Stomach (tissue), 9 donors: ENCODE data around the gene TST. TPM values are rescaled to one million over a fixed set of nuclear protein-coding genes. Genes with fewer than 3 reads are reported as not detected.

Experiments used
- DNase-seq, 2 donors: peaks; one replicate each; pipeline versions ENCODE4 v3.0.0 to v3.0.0-alpha.2; 2013 to 2019
- H3K27ac ChIP-seq, 5 donors: fragments of 200-600 bp in 4 of 5; sonication (generic) in 4 of 5; one replicate each; pipeline ENCODE4 v1.5.1; 2013 to 2019; ENCODE audit warnings: mild to moderate bottlenecking in 1 of 5, moderate library complexity in 1 of 5
- H3K27me3 ChIP-seq, 3 donors: fragments of 200-600 bp; sonication (generic); one replicate each; pipeline ENCODE4 v1.5.1; 2017 to 2019; ENCODE audit warnings: mixed run types in 1 of 3
- H3K36me3 ChIP-seq, 4 donors: fragments of 200-600 bp; sonication (generic); 1 replicate in 3 of 4; 2 replicates in 1 of 4; pipeline ENCODE4 v1.5.1; 2016 to 2019
- H3K4me1 ChIP-seq, 4 donors: fragments of 200-600 bp; sonication (generic); one replicate each; pipeline ENCODE4 v1.5.1; 2016 to 2019
- H3K4me3 ChIP-seq, 4 donors: fragments of 200-600 bp; sonication (generic) in 3 of 4; one replicate each; pipeline ENCODE4 v1.5.1; 2016 to 2019; ENCODE audit warnings: mild to moderate bottlenecking in 1 of 4
- H3K9me3 ChIP-seq, 4 donors: fragments of 200-600 bp; sonication (generic); one replicate each; pipeline ENCODE4 v1.5.1; 2016 to 2019
- CTCF ChIP-seq, 7 experiments: fragments of 450-650 bp in 4 of 7; fragments of 200-600 bp in 3 of 7; sonication (generic) in 3 of 7; IDR thresholded peaks; one replicate each; pipeline ENCODE4 v1.5.1; 2016 to 2019; ENCODE audit warnings: antibody characterized with exemption in 7 of 7, control low read depth in 2 of 7, mild to moderate bottlenecking in 1 of 7
- EP300 ChIP-seq: sonication (generic); formaldehyde crosslinking; IDR thresholded peaks from one replicate; pipeline ENCODE4 v1.6.1; 2017; ENCODE audit warnings: antibody characterized with exemption
- POLR2A ChIP-seq, 4 donors: fragments of 450-650 bp; IDR thresholded peaks; one replicate each; pipeline ENCODE4 v1.6.1; 2016; ENCODE audit warnings: antibody characterized with exemption in 4 of 4, control low read depth in 2 of 4, mild to moderate bottlenecking in 1 of 4, moderate library complexity in 1 of 4
- POLR2AphosphoS5 ChIP-seq, 3 donors: sonication (generic); formaldehyde crosslinking; IDR thresholded peaks; one replicate each; pipeline ENCODE4 v1.6.1; 2016; ENCODE audit warnings: antibody characterized with exemption in 3 of 3
- WGBS, 5 donors: extraction: QIAGEN DNeasy Blood & Tissue Kit in 3 of 5; methylation state at CpG; one replicate each; pipeline versions ENCODE4 v1.1.5 to v1.1.7; 2013 to 2018; 5-methylcytosine and 5-hydroxymethylcytosine counted together
- intact Hi-C: fragments of 100-400 bp; cut with DNase I; formaldehyde crosslinking; loops from one replicate; pipeline ENCODE4 v1.15.1; 2023; ENCODE audit warnings: low total_unique reads
- polyA plus RNA-seq, 3 donors: library from polyadenylated mRNA; stranded (reverse); fragments of 200-250 nt; gene quantifications; one replicate each; pipeline ENCODE4 v1.2.3, GENCODE V29; 2013
- total RNA-seq, 5 donors: library from RNA; depleted of rRNA; stranded (reverse); fragments of >200 nt; gene quantifications; one replicate each; pipeline versions ENCODE4 v1.1.0 to v1.2.3, GENCODE V29; 2014 to 2016
- donor health status: healthy with polysubstance abuse.
- donor health status: Bipolar disorder and iron deficiency.
- donor health status: healthy.

The TST gene
- total and polyA plus RNA-seq, 8 donors, result 51.8 to 709 (median 95.3) TPM

GRCh38 chr22:37021041-37021440 lies 1.8 kb upstream of the TST start:
- DNase-seq, result peak in 1 of 2 donors; percentile 37
- no peaks in the 10 kb centered on the region for H3K27me3 ChIP-seq
- 81 to 93% (median 85%) methylated on average over 5 of the region's 5 CpGs for WGBS, 5 donors
- H3K4me1 ChIP-seq, result peaks cover 54 to 83% (median 79%) of the 10 kb centered on the region in 4 donors
- intact Hi-C loops, result no loop called here
- no peak for TF ChIP-seq CTCF (IDR thresholded peaks at IDR 0.05)
- TF ChIP-seq EP300, result no peak
- no peak for TF ChIP-seq POLR2AphosphoS5 (IDR thresholded peaks at IDR 0.05)
- TF ChIP-seq POLR2A (IDR thresholded peaks at IDR 0.05), result no peak
- H3K9me3 ChIP-seq, result no peaks in the 10 kb centered on the region
- H3K27ac ChIP-seq, result peak overlapping the region in 4 of 5 donors; percentile 94 to 97 (median 96)
- peaks cover 7 to 31% (median 27%) of the 10 kb centered on the region in 4 donors for H3K36me3 ChIP-seq
- peak overlapping the region; percentile 92 to 97 (median 96) for H3K4me3 ChIP-seq

- no peaks in the 10 kb centered on the region for H3K27me3 ChIP-seq
- WGBS, 5 donors, result 0 to 3% (median 2%) methylated on average over 5 of the region's 5 CpGs
- peak overlapping the region; percentile 93 to 97 (median 94) for H3K27ac ChIP-seq
- no peaks in the 10 kb centered on the region for H3K9me3 ChIP-seq
- peaks cover 59 to 86% (median 83%) of the 10 kb centered on the region in 4 donors for H3K4me1 ChIP-seq
- H3K4me3 ChIP-seq, result peak overlapping the region; percentile 92 to 97 (median 96)
- intact Hi-C loops, result no loop called here
- peaks cover 0 to 22% (median 18%) of the 10 kb centered on the region in 4 donors for H3K36me3 ChIP-seq
- TF ChIP-seq CTCF (IDR thresholded peaks at IDR 0.05), result no peak
- peak in 1 of 3 donors; percentile 14 for TF ChIP-seq POLR2AphosphoS5 (IDR thresholded peaks at IDR 0.05)
- DNase-seq, result peak; percentile 58 to 76
These were observed 889 bp upstream of the TST start for GRCh38 chr22:37020192-37020479.

- peaks cover 68 to 85% (median 83%) of the 10 kb centered on the region in 4 donors for H3K4me1 ChIP-seq
- DNase-seq, result peak; percentile 67 to 90
- peak overlapping the region; percentile 92 to 97 (median 96) for H3K4me3 ChIP-seq
- peaks cover 0 to 10% (median 5%) of the 10 kb centered on the region in 4 donors for H3K36me3 ChIP-seq
- no peaks in the 10 kb centered on the region for H3K27me3 ChIP-seq
- no peak for TF ChIP-seq POLR2A (IDR thresholded peaks at IDR 0.05)
- TF ChIP-seq CTCF (IDR thresholded peaks at IDR 0.05), result no peak
- no peak for TF ChIP-seq EP300
- no peak for TF ChIP-seq POLR2AphosphoS5 (IDR thresholded peaks at IDR 0.05)
- no peaks in the 10 kb centered on the region for H3K9me3 ChIP-seq
- peak overlapping the region; percentile 93 to 97 (median 94) for H3K27ac ChIP-seq
- intact Hi-C loops, result no loop called here
- 0 to 6% (median 2%) methylated on average over 3 to 35 of the region's 35 CpGs for WGBS, 5 donors
These were observed 385 bp downstream of the TST start for GRCh38 chr22:37018815-37019308.

- Histone ChIP-seq H3K36me3 (peaks cover 0 to 10% (median 4%) of the 10 kb centered on the region in 4 donors), H3K4me1 (peaks cover 68 to 85% (median 78%) of the 10 kb centered on the region in 4 donors), H3K27ac (peak overlapping the region; percentile 93 to 97 (median 94)), H3K27me3 (no peaks in the 10 kb centered on the region), H3K4me3 (peak overlapping the region; percentile 92 to 97 (median 96)), H3K9me3 (no peaks in the 10 kb centered on the region)
- TF ChIP-seq EP300 (no peak), POLR2AphosphoS5 (IDR thresholded peaks at IDR 0.05) (no peak), POLR2A (IDR thresholded peaks at IDR 0.05) (no peak), CTCF (IDR thresholded peaks at IDR 0.05) (no peak)
- no peak for DNase-seq
- intact Hi-C loops, result no loop called here
- WGBS, 5 donors, result 36 to 57% (median 55%) methylated on average over 19 to 45 of the region's 45 CpGs
These were observed 997 bp downstream of the TST start for GRCh38 chr22:37018086-37018814.
